Activated CD4-positive, alpha-beta T cell treated with anti-CD3 and anti-CD28 coated beads, Interleukin-2, amount 10 ng/mL, durations not matched to agents 24 days and 14 days (primary cell): Measurements from ENCODE around the gene EXOC4. TPM values are rescaled to one million over a fixed set of nuclear protein-coding genes. Genes with fewer than 3 reads are reported as not detected.
"Not testable (repeated sequence)": the region's sequence is repeated elsewhere in the genome, so short reads cannot be mapped to it uniquely, and the experiment has no call there.

Source experiments
- DNase-seq: peaks from one replicate; pipeline ENCODE4 v3.0.0; 2022
- H3K27ac Mint-ChIP-seq: one replicate; pipeline ENCODE4 v1.8.0; 2022; ENCODE audit warnings: mild to moderate bottlenecking, mixed read lengths
- H3K27me3 Mint-ChIP-seq: one replicate; pipeline ENCODE4 v1.8.0; 2022; ENCODE audit warnings: mixed read lengths
- H3K36me3 Mint-ChIP-seq: one replicate; pipeline ENCODE4 v1.8.0; 2022; ENCODE audit warnings: low read depth, mild to moderate bottlenecking, mixed read lengths
- H3K4me1 Mint-ChIP-seq: one replicate; pipeline ENCODE4 v1.8.0; 2021; ENCODE audit warnings: mixed read lengths
- H3K4me3 Mint-ChIP-seq: one replicate; pipeline ENCODE4 v1.8.0; 2022; ENCODE audit warnings: mild to moderate bottlenecking, moderate library complexity, mixed read lengths
- H3K9me3 Mint-ChIP-seq: one replicate; pipeline ENCODE4 v1.8.0; 2021; ENCODE audit warnings: mixed read lengths
- intact Hi-C: fragments of 100-400 bp; cut with micrococcal nuclease; formaldehyde crosslinking; loops from one replicate; pipeline ENCODE4 v1.15.1; 2023
- total RNA-seq: library from RNA; stranded (reverse); gene quantifications from 2 replicates; pipeline ENCODE4 v1.2.3, GENCODE V29; 2022

Gene EXOC4
- total RNA-seq, 1 donor from 2014 or later = 53.0 TPM

DNA sequence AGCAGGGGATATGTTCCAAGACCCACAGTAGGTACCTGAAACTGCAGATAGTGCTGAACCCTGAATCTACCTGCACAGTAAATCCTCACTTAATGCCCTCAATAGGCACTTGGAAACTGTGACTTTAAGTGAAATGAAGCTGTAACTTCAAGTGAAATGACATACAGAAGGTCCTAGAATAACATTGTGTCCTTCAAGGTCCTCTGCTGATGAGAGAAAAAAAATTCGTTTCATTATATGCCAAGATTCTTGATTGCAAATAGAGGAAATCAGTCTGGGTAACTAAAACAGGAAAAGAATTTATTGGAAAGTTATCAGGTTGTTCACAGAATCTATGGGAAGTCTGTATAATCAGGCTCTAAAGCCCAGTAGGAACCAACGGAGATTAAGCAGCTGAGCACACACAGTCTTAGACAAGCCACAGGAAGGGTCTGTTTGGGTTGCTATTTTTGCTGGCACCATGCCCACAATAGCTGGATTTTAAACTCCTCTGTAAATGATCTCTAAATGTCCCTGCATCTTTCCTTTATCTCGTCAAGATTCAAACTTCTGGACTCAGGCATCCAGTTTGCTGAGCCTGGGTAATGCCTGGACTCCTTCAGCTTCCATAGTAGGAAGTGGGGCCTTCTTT, 57.5 kb downstream of the EXOC4 start:
- peaks cover 39% of the 10 kb centered on the region for H3K36me3 Mint-ChIP-seq
- H3K4me1 Mint-ChIP-seq = peaks cover 7% of the 10 kb centered on the region
- H3K4me3 Mint-ChIP-seq = no peak overlapping the region
- H3K9me3 Mint-ChIP-seq = no peaks in the 10 kb centered on the region
- no peaks in the 10 kb centered on the region for H3K27me3 Mint-ChIP-seq
- DNase-seq = no peak
- H3K27ac Mint-ChIP-seq = no peak overlapping the region
- intact Hi-C loops = no loop called here

DNA sequence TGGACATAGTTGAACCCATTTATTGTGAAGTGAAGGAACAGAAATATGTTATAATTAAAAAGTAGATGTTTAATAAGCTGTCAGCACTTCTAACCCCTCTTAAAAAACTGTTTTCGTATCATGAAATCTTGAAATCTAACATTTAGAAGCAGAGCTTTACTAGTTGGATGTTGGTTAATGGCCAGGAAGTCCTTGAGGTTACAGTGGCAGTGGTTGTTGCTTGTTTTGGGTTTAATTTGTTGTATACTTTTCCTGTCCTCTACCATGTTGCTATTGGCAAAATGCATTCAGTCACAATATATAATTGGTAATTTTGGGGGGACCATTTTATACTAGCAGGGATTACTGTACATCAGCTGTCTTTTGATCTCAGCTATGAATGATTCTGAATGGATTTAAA, 60.7 kb downstream of the EXOC4 start:
- DNase-seq = no peak
- Mint-ChIP-seq H3K4me1 (peaks cover 7% of the 10 kb centered on the region), H3K27me3 (no peaks in the 10 kb centered on the region), H3K36me3 (peaks cover 20% of the 10 kb centered on the region), H3K27ac (no peak overlapping the region), H3K9me3 (no peaks in the 10 kb centered on the region), H3K4me3 (no peak overlapping the region)
- intact Hi-C loops = no loop called here

DNA sequence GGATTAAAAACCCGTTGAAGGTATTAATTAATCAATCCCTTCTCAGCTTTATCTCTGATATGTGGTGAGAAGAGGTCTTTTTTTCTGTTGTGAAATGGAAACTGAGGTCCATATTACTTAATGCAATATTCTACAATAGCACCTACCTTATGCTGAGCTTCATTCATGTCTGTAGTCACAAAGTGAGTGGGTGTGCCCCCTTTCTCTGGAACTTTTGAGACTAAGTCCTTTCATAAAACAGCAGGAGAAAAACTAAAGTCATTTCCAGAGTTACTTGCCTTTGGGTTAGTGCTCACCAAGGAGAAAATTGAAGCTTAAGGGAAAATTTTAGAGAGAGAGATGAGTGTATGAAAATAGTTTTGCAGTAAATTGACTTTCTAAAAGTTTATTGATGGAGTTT, 61.2 kb downstream of the EXOC4 start:
- H3K27me3 Mint-ChIP-seq = no peaks in the 10 kb centered on the region

DNA sequence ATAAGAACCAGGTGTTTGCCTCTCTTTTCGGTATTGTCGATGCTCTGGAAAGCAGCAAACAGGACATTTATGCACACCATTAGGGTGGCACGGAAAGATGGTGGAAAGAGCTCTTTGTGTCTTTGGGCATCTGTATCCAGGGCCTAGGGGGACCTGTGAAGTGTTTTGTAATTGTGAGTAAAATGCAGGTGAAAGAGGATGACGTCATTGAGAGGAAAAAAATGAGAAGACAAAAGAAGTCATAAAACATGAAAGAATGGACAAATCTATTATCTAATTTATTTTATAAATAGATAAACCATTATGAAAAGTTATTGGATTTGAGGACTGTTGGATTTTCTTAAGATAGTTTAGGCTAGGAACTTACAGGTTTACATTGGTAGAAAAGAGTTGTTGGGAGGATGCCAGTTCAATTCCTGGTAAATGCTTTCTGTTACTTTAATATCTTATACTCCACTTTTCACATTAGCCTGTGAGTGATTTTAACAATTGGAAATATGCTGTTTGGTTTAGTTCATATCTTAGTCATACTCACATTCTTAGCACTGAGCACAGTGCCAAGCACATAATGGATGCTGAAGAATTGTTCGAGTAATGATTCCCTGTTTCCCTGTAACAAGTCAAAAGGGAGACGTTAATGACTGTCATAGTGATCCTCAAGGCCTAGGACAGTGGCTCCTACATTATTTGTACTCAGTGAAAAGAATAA, 62.6 kb downstream of the EXOC4 start:
- Mint-ChIP-seq H3K4me1 (peaks cover 7% of the 10 kb centered on the region), H3K36me3 (peaks cover 26% of the 10 kb centered on the region), H3K4me3 (no peak overlapping the region), H3K27ac (no peak overlapping the region), H3K9me3 (peaks cover 3% of the 10 kb centered on the region), H3K27me3 (no peaks in the 10 kb centered on the region)
- intact Hi-C loops = no loop called here
- no peak for DNase-seq

More for the DNA sequence above, 61.2 kb downstream of the EXOC4 start:
- Mint-ChIP-seq H3K4me3 (no peak overlapping the region), H3K36me3 (peaks cover 19% of the 10 kb centered on the region), H3K27ac (no peak overlapping the region), H3K4me1 (peaks cover 7% of the 10 kb centered on the region), H3K9me3 (no peaks in the 10 kb centered on the region)
- DNase-seq = no peak
- intact Hi-C loops = no loop called here

DNA sequence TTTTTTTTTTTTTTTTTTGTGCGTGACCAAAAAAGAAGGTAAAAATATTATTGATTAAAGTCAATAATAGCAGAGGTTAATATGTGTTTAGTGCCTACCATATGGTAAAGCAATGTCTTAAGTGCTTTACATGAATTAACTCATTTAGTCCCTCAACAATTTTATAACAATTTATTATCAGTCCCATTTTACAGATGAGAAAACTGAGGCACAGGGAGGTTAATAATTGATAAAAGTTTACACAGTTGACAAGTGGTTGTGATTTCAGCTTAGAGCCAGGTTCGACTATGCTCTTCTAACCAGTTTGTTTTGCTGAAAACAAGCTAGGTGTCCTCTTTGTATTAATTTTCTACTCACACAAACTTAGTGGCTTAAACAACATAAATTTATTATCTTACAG, 67.0 kb downstream of the EXOC4 start:
- Mint-ChIP-seq H3K4me1 (no peaks in the 10 kb centered on the region), H3K4me3 (no peak overlapping the region), H3K9me3 (peaks cover 24% of the 10 kb centered on the region), H3K27me3 (no peaks in the 10 kb centered on the region), H3K36me3 (peaks cover 52% of the 10 kb centered on the region), H3K27ac (no peak overlapping the region)
- DNase-seq = no peak
- intact Hi-C loops = no loop called here

DNA sequence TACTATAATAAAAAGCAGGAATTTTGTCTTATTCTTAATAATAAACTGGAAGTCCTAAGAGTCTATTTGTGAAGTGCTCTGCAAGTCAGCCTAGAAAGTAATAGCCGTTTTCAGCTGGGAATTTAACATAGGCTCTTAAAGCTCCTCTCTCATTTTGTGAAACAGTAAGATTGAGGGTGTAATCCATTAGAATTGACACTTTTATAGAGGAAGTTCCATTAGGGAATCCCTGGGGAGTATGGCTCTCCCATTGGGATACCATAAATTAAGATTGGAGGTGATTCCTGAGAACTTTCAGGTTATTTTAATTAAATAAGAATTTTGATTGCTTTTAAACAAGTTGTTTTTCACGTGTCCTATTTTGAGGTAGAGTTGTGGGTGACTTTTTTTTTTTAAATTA, 68.0 kb downstream of the EXOC4 start:
- no peak for DNase-seq
- peaks cover 24% of the 10 kb centered on the region for H3K9me3 Mint-ChIP-seq
- no peak overlapping the region for H3K27ac Mint-ChIP-seq
- peaks cover 58% of the 10 kb centered on the region for H3K36me3 Mint-ChIP-seq
- no peaks in the 10 kb centered on the region for H3K4me1 Mint-ChIP-seq
- intact Hi-C loops = no loop called here
- no peak overlapping the region for H3K4me3 Mint-ChIP-seq
- H3K27me3 Mint-ChIP-seq = no peaks in the 10 kb centered on the region

DNA sequence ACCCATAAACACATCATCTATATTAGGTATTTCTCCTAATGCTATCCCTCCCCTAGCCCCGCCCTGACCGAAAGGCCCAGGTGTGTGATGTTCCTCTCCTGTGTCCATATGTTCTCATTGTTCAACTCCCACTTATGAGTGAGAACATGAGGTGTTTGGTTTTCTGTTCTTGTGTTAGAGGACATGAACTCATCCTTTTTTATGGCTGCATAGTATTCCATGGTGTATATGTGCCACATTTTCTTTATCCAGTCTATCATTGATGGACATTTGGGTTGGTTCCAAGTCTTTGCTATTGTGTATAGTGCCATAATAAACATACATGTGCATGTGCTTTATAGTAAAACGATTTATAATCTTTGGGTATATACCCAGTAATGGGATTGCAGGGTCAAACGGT, 68.5 kb downstream of the EXOC4 start:
- H3K4me3 Mint-ChIP-seq, H3K4me1 Mint-ChIP-seq, intact Hi-C loops, H3K27ac Mint-ChIP-seq, H3K27me3 Mint-ChIP-seq, DNase-seq: not testable (repeated sequence)
- Mint-ChIP-seq H3K36me3 (peaks cover 58% of the 10 kb centered on the region), H3K9me3 (peaks cover 24% of the 10 kb centered on the region)

DNA sequence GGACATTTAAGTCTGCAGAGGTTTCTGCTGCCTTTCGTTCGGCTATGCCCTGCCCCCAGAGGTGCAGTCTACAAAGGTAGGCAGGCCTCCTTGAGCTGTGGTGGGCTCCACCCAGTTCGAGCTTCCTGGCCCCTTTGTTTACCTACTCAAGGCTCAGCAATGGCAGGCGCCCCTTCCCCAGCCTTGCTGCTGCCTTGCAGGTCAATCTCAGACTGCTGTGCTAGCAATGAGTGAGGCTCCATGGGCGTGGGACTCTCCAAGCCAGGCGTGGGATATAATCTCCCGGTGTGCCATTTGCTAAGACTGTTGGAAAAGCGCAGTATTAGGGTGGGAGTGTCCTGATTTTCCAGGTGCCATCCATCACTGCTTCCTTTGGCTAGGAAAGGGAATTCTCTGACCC, 73.9 kb downstream of the EXOC4 start:
- Mint-ChIP-seq H3K9me3 (peaks cover 27% of the 10 kb centered on the region), H3K36me3 (peaks cover 49% of the 10 kb centered on the region)
- DNase-seq, H3K27ac Mint-ChIP-seq, H3K27me3 Mint-ChIP-seq, intact Hi-C loops, H3K4me1 Mint-ChIP-seq, H3K4me3 Mint-ChIP-seq: not testable (repeated sequence)

DNA sequence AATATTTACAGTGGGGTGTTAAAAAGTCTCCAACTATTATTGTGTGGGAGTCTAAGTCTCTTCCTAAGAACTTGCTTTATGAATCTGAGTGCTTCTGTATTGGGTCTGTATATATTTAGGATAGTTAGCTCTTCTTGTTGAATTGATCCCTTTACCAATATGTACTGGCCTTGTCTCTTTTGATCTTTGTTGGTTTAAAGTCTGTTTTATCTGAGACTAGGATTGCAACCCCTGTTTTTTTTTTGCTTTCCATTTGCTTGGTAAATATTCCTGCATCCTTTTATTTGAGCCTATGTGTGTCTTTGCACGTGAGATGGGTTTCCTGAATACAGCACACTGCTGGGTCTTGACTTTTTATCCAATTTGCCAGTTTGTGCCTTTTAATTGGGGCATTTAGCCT, 75.1 kb downstream of the EXOC4 start:
- H3K27ac Mint-ChIP-seq, H3K4me3 Mint-ChIP-seq, intact Hi-C loops, H3K4me1 Mint-ChIP-seq, DNase-seq, H3K27me3 Mint-ChIP-seq: not testable (repeated sequence)
- H3K36me3 Mint-ChIP-seq = peaks cover 36% of the 10 kb centered on the region
- H3K9me3 Mint-ChIP-seq = peaks cover 18% of the 10 kb centered on the region

DNA sequence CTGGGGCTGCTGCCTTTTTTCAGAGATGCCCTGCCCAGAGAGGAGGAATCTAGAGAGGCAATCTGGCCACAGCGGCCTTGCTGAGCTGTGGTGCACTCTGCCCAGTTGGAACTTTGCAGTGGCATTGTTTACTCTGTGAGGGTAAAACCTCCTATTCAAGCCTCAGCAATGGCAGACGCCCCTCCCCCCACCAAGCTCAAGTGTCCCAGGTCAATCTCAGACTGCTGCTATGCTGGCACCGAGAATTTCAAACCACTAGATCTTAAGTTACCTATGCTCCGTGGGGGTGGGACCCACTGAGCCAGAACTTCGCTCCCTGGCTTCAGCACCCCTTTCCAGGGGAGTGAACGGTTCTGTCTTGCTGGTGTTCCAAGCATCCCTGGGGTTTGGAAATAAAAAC, 77.2 kb downstream of the EXOC4 start:
- peaks cover 29% of the 10 kb centered on the region for H3K36me3 Mint-ChIP-seq
- H3K9me3 Mint-ChIP-seq = peaks cover 9% of the 10 kb centered on the region
- no peaks in the 10 kb centered on the region for H3K27me3 Mint-ChIP-seq
- no peaks in the 10 kb centered on the region for H3K4me1 Mint-ChIP-seq
- H3K4me3 Mint-ChIP-seq = no peak overlapping the region
- no peak overlapping the region for H3K27ac Mint-ChIP-seq
- no peak for DNase-seq
- intact Hi-C loops = no loop called here

DNA sequence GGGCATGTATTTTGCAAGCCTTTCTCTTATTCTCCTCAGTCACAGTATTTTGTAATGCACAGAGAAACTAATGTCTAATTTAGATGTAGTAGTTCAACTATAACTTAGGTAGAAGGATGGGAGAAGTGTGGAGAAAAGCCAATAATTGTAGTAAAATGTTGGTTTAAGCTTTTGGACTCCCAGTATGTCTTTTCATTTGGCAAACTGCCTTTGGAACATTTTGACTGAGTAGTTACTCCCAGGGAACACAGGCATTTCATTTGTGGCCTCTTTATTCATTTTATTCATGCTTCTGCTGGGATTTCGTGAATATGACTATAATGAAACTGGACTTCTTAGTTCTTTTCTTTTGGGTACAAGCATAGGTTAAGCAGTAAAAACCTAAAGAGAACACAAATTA, 79.0 kb downstream of the EXOC4 start:
- Mint-ChIP-seq H3K4me1 (no peaks in the 10 kb centered on the region), H3K9me3 (peaks cover 12% of the 10 kb centered on the region), H3K36me3 (peaks cover 26% of the 10 kb centered on the region), H3K4me3 (no peak overlapping the region), H3K27me3 (no peaks in the 10 kb centered on the region), H3K27ac (no peak overlapping the region)
- DNase-seq = no peak
- intact Hi-C loops = no loop called here

DNA sequence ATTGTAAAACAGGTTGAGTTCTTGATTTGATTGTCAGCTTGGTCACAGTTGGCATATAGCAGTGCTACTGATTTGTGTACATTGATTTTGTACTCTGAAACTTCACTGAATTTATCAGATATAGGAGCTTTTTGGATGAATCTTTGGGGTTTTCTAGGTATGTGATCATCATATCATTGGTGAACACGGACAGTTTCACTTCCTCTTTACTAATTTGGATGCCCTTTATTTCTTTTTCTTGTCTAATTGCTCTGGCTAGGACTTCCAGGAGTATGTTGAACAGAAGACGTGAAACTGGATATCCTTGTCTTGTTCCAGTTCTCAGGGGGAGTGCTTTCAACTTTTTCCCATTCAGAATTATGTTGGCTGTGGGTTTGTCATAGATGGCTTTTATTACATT, 86.9 kb downstream of the EXOC4 start:
- Mint-ChIP-seq H3K36me3 (peaks cover 45% of the 10 kb centered on the region), H3K9me3 (peaks cover 39% of the 10 kb centered on the region), H3K27me3 (no peaks in the 10 kb centered on the region), H3K4me1 (peaks cover 7% of the 10 kb centered on the region), H3K27ac (no peak overlapping the region), H3K4me3 (no peak overlapping the region)
- DNase-seq = no peak
- intact Hi-C loops = no loop called here

DNA sequence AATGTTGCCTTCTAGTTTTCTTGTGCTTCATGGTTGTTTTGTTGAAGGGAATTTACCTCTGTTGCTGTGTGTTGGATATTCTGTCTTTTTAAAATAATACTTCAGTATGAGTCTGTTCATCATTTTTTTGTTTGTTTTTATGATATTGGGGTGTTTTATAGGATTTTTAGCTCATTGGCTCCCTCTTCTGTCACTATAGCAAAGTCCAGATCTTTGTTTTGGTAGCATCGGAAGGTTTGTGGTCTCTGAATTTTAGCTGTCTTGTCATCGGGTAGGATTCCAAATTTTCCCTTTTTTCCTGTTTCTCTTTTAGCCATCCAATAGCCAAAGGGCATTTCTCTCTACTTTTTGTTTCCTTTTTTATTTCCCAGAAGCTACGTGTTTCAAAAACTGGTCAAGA, 91.4 kb downstream of the EXOC4 start:
- Mint-ChIP-seq H3K4me1 (peaks cover 7% of the 10 kb centered on the region), H3K36me3 (peaks cover 32% of the 10 kb centered on the region), H3K27me3 (no peaks in the 10 kb centered on the region), H3K4me3 (no peak overlapping the region), H3K9me3 (peaks cover 34% of the 10 kb centered on the region), H3K27ac (no peak overlapping the region)
- intact Hi-C loops = no loop called here
- DNase-seq = no peak

DNA sequence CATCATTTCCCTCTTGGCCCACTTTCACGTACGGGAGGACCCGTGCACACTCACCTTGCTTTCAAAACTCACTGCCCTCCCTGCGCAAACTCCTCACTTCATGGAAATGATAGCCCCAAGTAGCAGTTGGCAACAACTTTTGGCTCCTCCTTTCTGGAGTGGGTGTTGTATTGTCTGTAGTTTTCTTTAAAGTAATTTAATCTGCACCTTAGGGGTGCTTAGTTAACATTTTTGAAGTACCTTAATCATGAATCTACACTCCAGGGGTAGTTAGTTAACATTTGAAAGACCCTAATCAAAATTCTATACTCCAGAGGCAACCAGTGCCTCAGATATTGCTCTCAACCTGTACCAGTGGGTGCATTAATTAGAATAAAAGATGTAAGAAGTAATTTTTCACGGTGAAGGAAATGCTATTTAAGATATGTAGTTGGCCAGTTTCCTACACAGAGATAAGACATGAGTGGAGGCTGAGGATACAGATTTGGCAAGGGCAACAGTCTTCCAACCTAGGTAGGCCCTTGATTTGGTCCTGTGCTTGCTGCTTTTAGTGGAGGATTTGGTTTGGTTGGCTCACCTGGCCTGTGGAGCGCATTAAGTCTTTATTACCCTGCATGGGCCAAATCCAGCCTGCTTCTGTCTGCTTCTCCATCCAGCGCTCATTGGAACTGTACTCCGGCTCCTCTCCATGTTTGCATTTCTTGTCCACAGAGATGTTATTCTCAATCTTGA, 93.0 kb downstream of the EXOC4 start:
- intact Hi-C loops = no loop called here
- no peaks in the 10 kb centered on the region for H3K27me3 Mint-ChIP-seq
- DNase-seq = no peak
- H3K4me1 Mint-ChIP-seq = peaks cover 3% of the 10 kb centered on the region
- no peak overlapping the region for H3K4me3 Mint-ChIP-seq
- H3K27ac Mint-ChIP-seq = no peak overlapping the region
- H3K36me3 Mint-ChIP-seq = peaks cover 19% of the 10 kb centered on the region
- H3K9me3 Mint-ChIP-seq = peaks cover 27% of the 10 kb centered on the region
